ENCODE results near the gene NRCAM. TPM values are rescaled to one million over a fixed set of nuclear protein-coding genes. Genes with fewer than 3 reads are reported as not detected.
"Not testable (repeated sequence)": the region's sequence is repeated elsewhere in the genome, so short reads cannot be mapped to it uniquely, and the experiment has no call there.

NRCAM gene
- total RNA-seq, 1 experiment from 2014 or later, result 45.7 TPM

DNA sequence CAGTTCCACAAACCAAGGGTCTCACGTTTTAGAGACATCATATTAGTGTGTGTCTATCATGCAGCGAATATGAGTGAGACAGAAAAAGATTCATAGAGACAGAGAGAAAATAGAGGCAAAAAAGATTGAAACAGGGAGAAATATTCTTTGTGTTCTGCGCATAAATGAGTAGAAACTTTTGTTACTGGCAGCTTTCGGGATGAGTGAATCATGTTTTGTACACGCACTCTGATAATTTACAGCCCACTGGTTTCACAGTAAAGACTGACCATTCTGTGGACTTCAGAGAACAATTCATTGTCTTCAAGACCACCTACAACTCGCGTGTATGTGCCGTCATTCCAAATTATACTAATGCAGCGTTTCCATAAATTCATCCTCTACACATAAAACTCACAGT is 60.2 kb downstream of the NRCAM start:
- TF ChIP-seq, protein P1, sequence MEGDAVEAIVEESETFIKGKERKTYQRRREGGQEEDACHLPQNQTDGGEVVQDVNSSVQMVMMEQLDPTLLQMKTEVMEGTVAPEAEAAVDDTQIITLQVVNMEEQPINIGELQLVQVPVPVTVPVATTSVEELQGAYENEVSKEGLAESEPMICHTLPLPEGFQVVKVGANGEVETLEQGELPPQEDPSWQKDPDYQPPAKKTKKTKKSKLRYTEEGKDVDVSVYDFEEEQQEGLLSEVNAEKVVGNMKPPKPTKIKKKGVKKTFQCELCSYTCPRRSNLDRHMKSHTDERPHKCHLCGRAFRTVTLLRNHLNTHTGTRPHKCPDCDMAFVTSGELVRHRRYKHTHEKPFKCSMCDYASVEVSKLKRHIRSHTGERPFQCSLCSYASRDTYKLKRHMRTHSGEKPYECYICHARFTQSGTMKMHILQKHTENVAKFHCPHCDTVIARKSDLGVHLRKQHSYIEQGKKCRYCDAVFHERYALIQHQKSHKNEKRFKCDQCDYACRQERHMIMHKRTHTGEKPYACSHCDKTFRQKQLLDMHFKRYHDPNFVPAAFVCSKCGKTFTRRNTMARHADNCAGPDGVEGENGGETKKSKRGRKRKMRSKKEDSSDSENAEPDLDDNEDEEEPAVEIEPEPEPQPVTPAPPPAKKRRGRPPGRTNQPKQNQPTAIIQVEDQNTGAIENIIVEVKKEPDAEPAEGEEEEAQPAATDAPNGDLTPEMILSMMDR (conservative IDR thresholded peaks at IDR 0.05; ENCODE audit: low read depth, low read length), result no peak
- BruUV-seq (replicated peaks), result no TSS peak
- no peaks in the 10 kb centered on the region for H3K4me1 ChIP-seq (ENCODE audit: insufficient read depth, low read length, poor library complexity, severe bottlenecking)
- H3K9me3 ChIP-seq (ENCODE audit: low read depth, low read length, poor library complexity, severe bottlenecking), result no peaks in the 10 kb centered on the region
- H3K4me3 ChIP-seq (ENCODE audit: low read depth, low read length, poor library complexity, severe bottlenecking), result no peak overlapping the region
- POLR2A ChIA-PET (ENCODE audit: low non-redundant PET), result no interaction called here
- CTCF ChIA-PET, result no interaction called here
- H3K27me3 ChIP-seq (replicated peaks; ENCODE audit: insufficient read depth, low read depth, low read length, poor library complexity), result no peaks in the 10 kb centered on the region
- intact Hi-C loops (cut with micrococcal nuclease; ENCODE audit: unreplicated experiment), result no loop called here
- H3K36me3 ChIP-seq (ENCODE audit: insufficient read depth, low read length, poor library complexity, severe bottlenecking), result no peaks in the 10 kb centered on the region
- H3K27ac ChIP-seq (ENCODE audit: low read depth, low read length, poor library complexity, severe bottlenecking), result no peak overlapping the region
- no peak for DNase-seq (ENCODE audit: low spot score)

DNA sequence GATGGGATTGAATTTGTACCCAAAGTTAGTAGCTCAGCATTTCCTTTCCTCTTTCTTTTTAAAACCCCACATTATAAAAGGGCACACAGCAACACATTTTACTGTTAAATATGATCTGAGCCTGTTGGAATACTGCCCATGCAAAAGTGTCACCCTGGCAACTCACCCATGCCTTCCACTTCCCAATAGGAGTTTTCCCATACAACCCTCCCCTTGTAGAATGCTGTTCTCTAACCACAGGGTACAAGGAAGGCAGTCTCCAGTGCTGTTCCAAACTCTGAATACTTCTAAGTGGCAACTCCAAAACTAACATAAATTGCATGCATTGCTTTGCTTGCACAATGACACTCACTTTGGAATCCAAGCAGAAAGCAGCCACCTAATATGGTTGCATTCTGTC is 60.8 kb downstream of the NRCAM start:
- intact Hi-C loops (cut with micrococcal nuclease; ENCODE audit: unreplicated experiment), result no loop called here
- no TSS peak for BruUV-seq (replicated peaks)
- Histone ChIP-seq H3K4me1 (ENCODE audit: insufficient read depth, low read length, poor library complexity, severe bottlenecking) (no peaks in the 10 kb centered on the region), H3K27me3 (replicated peaks; ENCODE audit: insufficient read depth, low read depth, low read length, poor library complexity) (no peaks in the 10 kb centered on the region), H3K9me3 (ENCODE audit: low read depth, low read length, poor library complexity, severe bottlenecking) (no peaks in the 10 kb centered on the region), H3K4me3 (ENCODE audit: low read depth, low read length, poor library complexity, severe bottlenecking) (no peak overlapping the region), H3K36me3 (ENCODE audit: insufficient read depth, low read length, poor library complexity, severe bottlenecking) (no peaks in the 10 kb centered on the region), H3K27ac (ENCODE audit: low read depth, low read length, poor library complexity, severe bottlenecking) (no peak overlapping the region)
- TF ChIP-seq, protein P1 (conservative IDR thresholded peaks at IDR 0.05; ENCODE audit: low read depth, low read length), result no peak
- no peak for TF ChIP-seq EZH2 (IDR thresholded peaks at IDR 0.05; ENCODE audit: borderline replicate concordance, low read depth, low read length, poor library complexity, severe bottlenecking)
- no peak for DNase-seq (ENCODE audit: low spot score)
- POLR2A ChIA-PET (ENCODE audit: low non-redundant PET), result no interaction called here
- CTCF ChIA-PET, result no interaction called here

DNA sequence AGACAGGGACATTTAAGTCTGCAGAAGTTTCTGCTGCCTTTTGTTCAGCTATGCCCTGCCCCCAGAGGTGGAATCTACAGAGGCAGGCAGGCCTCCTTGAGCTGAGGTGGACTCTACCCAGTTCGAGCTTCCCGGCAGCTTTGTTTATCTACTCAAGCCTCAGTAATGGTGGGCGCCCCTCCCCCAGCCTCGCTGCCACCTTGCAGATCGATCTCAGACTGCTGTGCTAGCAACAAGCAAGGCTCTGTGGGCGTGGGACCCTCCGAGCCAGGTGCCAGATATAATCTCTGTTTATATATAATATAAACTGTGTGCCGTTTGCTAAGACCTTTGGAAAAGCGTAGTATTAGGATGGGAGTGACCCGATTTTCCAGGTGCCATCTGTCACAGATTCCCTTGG is 63.1 kb downstream of the NRCAM start:
- POLR2A ChIA-PET (ENCODE audit: low non-redundant PET); H3K27ac ChIP-seq (ENCODE audit: low read depth, low read length, poor library complexity, severe bottlenecking); DNase-seq (ENCODE audit: low spot score); H3K4me3 ChIP-seq (ENCODE audit: low read depth, low read length, poor library complexity, severe bottlenecking); intact Hi-C loops (cut with micrococcal nuclease; ENCODE audit: unreplicated experiment); H3K9me3 ChIP-seq (ENCODE audit: low read depth, low read length, poor library complexity, severe bottlenecking); BruUV-seq (replicated peaks); H3K4me1 ChIP-seq (ENCODE audit: insufficient read depth, low read length, poor library complexity, severe bottlenecking); CTCF ChIA-PET; H3K27me3 ChIP-seq (replicated peaks; ENCODE audit: insufficient read depth, low read depth, low read length, poor library complexity); H3K36me3 ChIP-seq (ENCODE audit: insufficient read depth, low read length, poor library complexity, severe bottlenecking): not testable (repeated sequence)

DNA sequence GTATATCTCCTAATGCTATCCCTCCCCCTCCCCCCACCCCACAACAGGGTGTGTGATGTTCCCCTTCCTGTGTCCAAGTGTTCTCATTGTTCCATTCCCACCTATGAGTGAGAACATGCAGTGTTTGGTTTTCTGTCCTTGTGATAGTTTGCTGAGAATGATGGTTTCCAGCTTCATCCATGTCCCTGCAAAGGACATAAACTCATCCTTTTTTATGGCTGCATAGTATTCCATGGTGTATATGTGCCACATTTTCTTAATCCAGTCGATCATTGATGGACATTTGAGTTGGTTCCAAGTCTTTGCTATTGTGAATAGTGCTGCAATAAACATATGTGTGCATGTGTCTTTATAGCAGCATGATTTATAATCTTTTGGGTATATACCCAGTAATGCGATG is 68.5 kb downstream of the NRCAM start:
- intact Hi-C loops (cut with micrococcal nuclease; ENCODE audit: unreplicated experiment); BruUV-seq (replicated peaks); POLR2A ChIA-PET (ENCODE audit: low non-redundant PET): not testable (repeated sequence)

More for the DNA sequence above, 68.5 kb downstream of the NRCAM start:
- H3K9me3 ChIP-seq (ENCODE audit: low read depth, low read length, poor library complexity, severe bottlenecking); DNase-seq (ENCODE audit: low spot score); H3K27ac ChIP-seq (ENCODE audit: low read depth, low read length, poor library complexity, severe bottlenecking); H3K36me3 ChIP-seq (ENCODE audit: insufficient read depth, low read length, poor library complexity, severe bottlenecking); CTCF ChIA-PET; H3K4me1 ChIP-seq (ENCODE audit: insufficient read depth, low read length, poor library complexity, severe bottlenecking); H3K27me3 ChIP-seq (replicated peaks; ENCODE audit: insufficient read depth, low read depth, low read length, poor library complexity); H3K4me3 ChIP-seq (ENCODE audit: low read depth, low read length, poor library complexity, severe bottlenecking): not testable (repeated sequence)

Measured in A673 (cell line).